ENCODE measurements around the gene CCDC12. TPM values are rescaled to one million over a fixed set of nuclear protein-coding genes. Genes with fewer than 3 reads are reported as not detected.

CCDC12 gene
- total and polyA plus RNA-seq, 12 donors: 33.2 to 145 (median 70.0) TPM

DNA sequence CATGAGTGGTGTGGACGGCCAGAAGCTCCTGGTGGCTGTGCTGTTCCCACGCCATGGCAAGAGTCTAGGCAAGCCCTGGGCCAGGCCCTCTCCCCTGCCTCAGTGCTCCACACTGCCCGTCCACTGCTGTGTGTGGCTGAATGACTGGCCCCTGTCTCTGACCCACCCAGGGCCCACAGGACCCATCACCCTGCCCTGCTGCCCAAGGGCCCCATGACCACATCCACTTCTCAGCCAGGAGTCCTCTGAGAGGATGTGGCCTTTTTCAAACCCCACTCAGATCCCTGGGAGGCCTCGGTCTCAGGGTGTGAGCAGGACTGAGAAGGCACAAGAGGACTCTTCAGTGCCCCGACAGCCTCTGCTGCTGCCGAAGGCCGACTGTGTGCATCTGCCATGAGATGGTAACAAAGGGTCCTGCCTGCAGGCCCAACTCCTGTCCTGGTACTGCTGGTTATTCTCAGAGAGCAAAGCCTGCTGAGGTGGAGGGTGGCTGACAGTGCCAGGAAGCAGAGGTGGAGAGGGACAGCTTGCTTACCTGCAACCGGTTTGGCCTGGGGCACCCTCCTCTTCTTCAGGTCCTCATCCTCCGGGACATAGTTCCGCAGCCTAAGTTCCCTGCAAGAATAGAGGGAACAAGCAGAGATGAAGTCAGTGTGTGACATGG lies 51.5 kb downstream of the CCDC12 start:
- H3K36me3 ChIP-seq (replicated peaks in 1 of 2): peaks cover 0 to 52% of the 10 kb centered on the region in 2 donors
- 71 to 92% (median 79%) methylated on average over 6 to 10 of the region's 10 CpGs for WGBS, 4 donors
- DNase-seq: peak in 1 of 7 donors; percentile 10
- H3K27ac ChIP-seq: peak overlapping the region; percentile 49 to 88 (median 81)
- intact Hi-C loops (cut with DNase I): loop anchor here (5.0 kb wide), 2 partner anchors 47 to 72 kb away; no protein-coding TSS in a partner anchor
- peaks cover 32 to 61% of the 10 kb centered on the region in 2 donors for H3K4me1 ChIP-seq (replicated peaks in 1 of 2)
- TF ChIP-seq, protein P1, sequence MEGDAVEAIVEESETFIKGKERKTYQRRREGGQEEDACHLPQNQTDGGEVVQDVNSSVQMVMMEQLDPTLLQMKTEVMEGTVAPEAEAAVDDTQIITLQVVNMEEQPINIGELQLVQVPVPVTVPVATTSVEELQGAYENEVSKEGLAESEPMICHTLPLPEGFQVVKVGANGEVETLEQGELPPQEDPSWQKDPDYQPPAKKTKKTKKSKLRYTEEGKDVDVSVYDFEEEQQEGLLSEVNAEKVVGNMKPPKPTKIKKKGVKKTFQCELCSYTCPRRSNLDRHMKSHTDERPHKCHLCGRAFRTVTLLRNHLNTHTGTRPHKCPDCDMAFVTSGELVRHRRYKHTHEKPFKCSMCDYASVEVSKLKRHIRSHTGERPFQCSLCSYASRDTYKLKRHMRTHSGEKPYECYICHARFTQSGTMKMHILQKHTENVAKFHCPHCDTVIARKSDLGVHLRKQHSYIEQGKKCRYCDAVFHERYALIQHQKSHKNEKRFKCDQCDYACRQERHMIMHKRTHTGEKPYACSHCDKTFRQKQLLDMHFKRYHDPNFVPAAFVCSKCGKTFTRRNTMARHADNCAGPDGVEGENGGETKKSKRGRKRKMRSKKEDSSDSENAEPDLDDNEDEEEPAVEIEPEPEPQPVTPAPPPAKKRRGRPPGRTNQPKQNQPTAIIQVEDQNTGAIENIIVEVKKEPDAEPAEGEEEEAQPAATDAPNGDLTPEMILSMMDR (IDR thresholded peaks at IDR 0.05): no peak
- no peak for TF ChIP-seq POLR2A (IDR thresholded peaks at IDR 0.05)
- H3K27me3 ChIP-seq: no peaks in the 10 kb centered on the region
- no peaks in the 10 kb centered on the region for H3K9me3 ChIP-seq (replicated peaks in 1 of 3)
- no peak overlapping the region for H3K4me3 ChIP-seq

- Histone ChIP-seq H3K27ac (peak overlapping the region in 1 of 5 donors; percentile 88), H3K27me3 (no peaks in the 10 kb centered on the region), H3K4me1 (replicated peaks in 1 of 2) (peaks cover 32 to 48% of the 10 kb centered on the region in 2 donors), H3K9me3 (replicated peaks in 1 of 3) (no peaks in the 10 kb centered on the region), H3K4me3 (no peak overlapping the region), H3K36me3 (replicated peaks in 1 of 2) (peaks cover 0 to 63% of the 10 kb centered on the region in 2 donors)
- TF ChIP-seq, protein P1 (IDR thresholded peaks at IDR 0.05): peak; percentile 59 to 96 (median 82)
- TF ChIP-seq POLR2A (IDR thresholded peaks at IDR 0.05): no peak
- DNase-seq: peak in 4 of 7 donors; percentile 43 to 65 (median 59)
- intact Hi-C loops (cut with DNase I): loop anchor here (5.0 kb wide), 1 partner anchor 74 kb away; no protein-coding TSS in a partner anchor
- 35 to 45% (median 39%) methylated on average over 8 to 11 of the region's 11 CpGs for WGBS, 4 donors
Observed at GRCh38 chr3:46923559-46924350, 52.8 kb downstream of the CCDC12 start.

DNA sequence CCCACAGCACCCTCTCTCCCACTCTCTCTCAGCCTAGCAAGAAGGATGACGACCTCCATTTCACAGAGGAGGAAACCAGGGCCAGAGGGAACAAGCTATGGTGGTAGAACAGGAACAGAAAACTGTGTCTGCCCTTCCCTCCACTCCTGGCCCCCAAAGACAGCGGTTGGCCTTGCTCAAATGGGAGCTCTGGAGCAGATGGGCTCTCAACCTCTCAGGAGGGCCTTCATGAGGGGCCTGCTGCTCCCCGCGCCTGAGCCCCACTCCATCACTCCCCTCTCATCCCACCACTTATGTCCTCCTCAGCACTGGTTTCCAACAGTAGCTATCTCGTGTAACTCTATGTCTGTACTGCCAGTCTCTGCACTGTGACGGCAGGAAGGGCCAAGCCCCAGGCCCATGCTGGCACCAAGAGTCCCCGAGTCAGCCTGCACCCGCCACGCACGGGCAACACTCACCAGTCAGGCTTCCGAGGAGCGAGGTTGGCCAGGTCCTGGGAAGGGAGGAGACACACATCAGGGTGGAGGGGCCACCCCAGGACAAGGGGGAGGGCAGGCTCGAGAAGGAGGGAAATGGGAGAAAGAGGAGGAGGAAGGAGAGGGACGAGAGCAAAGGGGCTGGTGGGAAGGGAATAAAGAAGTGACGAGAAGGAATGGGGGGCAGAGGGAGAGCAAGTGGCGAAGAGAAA lies 53.5 kb downstream of the CCDC12 start:
- TF ChIP-seq POLR2A (IDR thresholded peaks at IDR 0.05): no peak
- TF ChIP-seq, protein P1 (IDR thresholded peaks at IDR 0.05): no peak
- intact Hi-C loops (cut with DNase I): loop anchor here (5.0 kb wide), 1 partner anchor 74 kb away; no protein-coding TSS in a partner anchor
- H3K9me3 ChIP-seq (replicated peaks in 1 of 3): no peaks in the 10 kb centered on the region
- peak in 2 of 7 donors; percentile 8 to 24 for DNase-seq
- 73 to 81% (median 78%) methylated on average over 11 to 16 of the region's 16 CpGs for WGBS, 4 donors
- H3K4me1 ChIP-seq (replicated peaks in 1 of 2): peaks cover 32 to 43% of the 10 kb centered on the region in 2 donors
- peaks cover 0 to 66% of the 10 kb centered on the region in 2 donors for H3K36me3 ChIP-seq (replicated peaks in 1 of 2)
- no peak overlapping the region for H3K4me3 ChIP-seq
- H3K27ac ChIP-seq: no peak overlapping the region
- H3K27me3 ChIP-seq: no peaks in the 10 kb centered on the region

All from adrenal gland (tissue), 12 donors.